Naive thymus-derived CD4-positive, alpha-beta T cell (primary cell): ENCODE data around the gene DNM3. TPM values are rescaled to one million over a fixed set of nuclear protein-coding genes. Genes with fewer than 3 reads are reported as not detected.

Source experiments
- ATAC-seq: fragments of 150-1000 bp; cut with Tn5 transposase; 2 replicates; pipeline ENCODE4 v1.10.0; 2021; ENCODE audit warnings: mild to moderate bottlenecking, moderate library complexity
- CTCF ChIA-PET: fragments of 350-600 bp; sonication (Branson Sonifier 250); formaldehyde crosslinking; loops from one replicate; lab custom pipeline; 2021; ENCODE audit warnings: antibody characterized with exemption; lab: Charles Lee
- POLR2A ChIA-PET: fragments of 350-600 bp; sonication (Branson Sonifier 250); formaldehyde crosslinking; loops from one replicate; lab custom pipeline; 2021; ENCODE audit warnings: antibody characterized with exemption, inconsistent platforms; lab: Charles Lee
- DNase-seq, 9 donors: peaks; one replicate each; pipeline versions ENCODE4 v3.0.0 to v3.0.0-alpha.2; 2020 to 2022; ENCODE audit warnings: mixed read lengths in 1 of 9
- H3K27ac ChIP-seq: one replicate; pipeline ENCODE4 v1.7.0; 2013; ENCODE audit warnings: mild to moderate bottlenecking, low read depth, low read length, moderate library complexity
- H3K27me3 ChIP-seq, 2 donors: one replicate each; pipeline ENCODE4 v1.7.0; 2013; ENCODE audit warnings: low read length in 2 of 2, mild to moderate bottlenecking in 2 of 2, moderate library complexity in 2 of 2; ENCODE audit not compliant: control insufficient read depth in 2 of 2, insufficient read depth in 2 of 2
- H3K36me3 ChIP-seq, 3 experiments: 1 replicate in 2 of 3; 2 replicates in 1 of 3; pipeline ENCODE4 v1.7.0; 2013; ENCODE audit warnings: low read length in 3 of 3, mild to moderate bottlenecking in 3 of 3, moderate library complexity in 1 of 3; ENCODE audit not compliant: insufficient read depth in 3 of 3, control insufficient read depth in 2 of 3
- H3K4me1 ChIP-seq, 2 donors: one replicate each; pipeline ENCODE4 v1.7.0; 2013; ENCODE audit warnings: low read length in 2 of 2, mild to moderate bottlenecking in 2 of 2, moderate library complexity in 1 of 2; ENCODE audit not compliant: control insufficient read depth in 2 of 2, insufficient read depth in 2 of 2
- H3K4me3 ChIP-seq: 2 replicates; pipeline ENCODE4 v1.7.0; 2013; ENCODE audit warnings: mild to moderate bottlenecking, low read length
- H3K9me3 ChIP-seq, 3 experiments: 1 replicate in 2 of 3; 2 replicates in 1 of 3; pipeline ENCODE4 v1.7.0; 2013; ENCODE audit warnings: low read length in 3 of 3; ENCODE audit not compliant: control insufficient read depth in 2 of 3
- H3K27ac Mint-ChIP-seq, 9 donors: one replicate each; pipeline ENCODE4 v1.8.0; 2020 to 2022; ENCODE audit warnings: mixed read lengths in 9 of 9, mild to moderate bottlenecking in 8 of 9, moderate library complexity in 5 of 9, inconsistent platforms in 2 of 9
- H3K27me3 Mint-ChIP-seq, 5 donors: one replicate each; pipeline ENCODE4 v1.8.0; 2021 to 2022; ENCODE audit warnings: mixed read lengths in 5 of 5, mild to moderate bottlenecking in 1 of 5
- H3K36me3 Mint-ChIP-seq, 5 donors: one replicate each; pipeline ENCODE4 v1.8.0; 2020 to 2022; ENCODE audit warnings: mixed read lengths in 5 of 5, mild to moderate bottlenecking in 3 of 5, inconsistent platforms in 1 of 5
- H3K4me1 Mint-ChIP-seq, 7 donors: one replicate each; pipeline ENCODE4 v1.8.0; 2020 to 2022; ENCODE audit warnings: mixed read lengths in 7 of 7, mild to moderate bottlenecking in 3 of 7, inconsistent platforms in 1 of 7
- H3K4me3 Mint-ChIP-seq, 10 donors: one replicate each; pipeline ENCODE4 v1.8.0; 2020 to 2022; ENCODE audit warnings: mild to moderate bottlenecking in 10 of 10, mixed read lengths in 10 of 10, moderate library complexity in 6 of 10, inconsistent platforms in 2 of 10
- H3K9me3 Mint-ChIP-seq, 11 donors: one replicate each; pipeline ENCODE4 v1.8.0; 2020 to 2022; ENCODE audit warnings: mixed read lengths in 11 of 11, mild to moderate bottlenecking in 4 of 11, inconsistent platforms in 1 of 11, moderate library complexity in 1 of 11
- intact Hi-C, 2 donors: fragments of 100-400 bp; cut with micrococcal nuclease; formaldehyde crosslinking; loops; one replicate each; pipeline ENCODE4 v1.15.1; 2023
- polyA plus RNA-seq, 2 donors: library from polyadenylated mRNA; unstranded; fragments of 300-500 nt; fragmentation: Illumina TruSeq; gene quantifications; one replicate each; pipeline ENCODE4 v1.2.3, GENCODE V29; 2021
- total RNA-seq, 6 experiments: library from RNA in 5 of 6; stranded (reverse) in 5 of 6; gene quantifications; 1 replicate in 5 of 6; 2 replicates in 1 of 6; pipeline ENCODE4 v1.2.3 and lab custom pipeline; 2021 to 2026

The DNM3 gene
- total and polyA plus RNA-seq, 7 experiments from 2014 or later = 1.2 to 2.5 (median 2.0) TPM

DNA sequence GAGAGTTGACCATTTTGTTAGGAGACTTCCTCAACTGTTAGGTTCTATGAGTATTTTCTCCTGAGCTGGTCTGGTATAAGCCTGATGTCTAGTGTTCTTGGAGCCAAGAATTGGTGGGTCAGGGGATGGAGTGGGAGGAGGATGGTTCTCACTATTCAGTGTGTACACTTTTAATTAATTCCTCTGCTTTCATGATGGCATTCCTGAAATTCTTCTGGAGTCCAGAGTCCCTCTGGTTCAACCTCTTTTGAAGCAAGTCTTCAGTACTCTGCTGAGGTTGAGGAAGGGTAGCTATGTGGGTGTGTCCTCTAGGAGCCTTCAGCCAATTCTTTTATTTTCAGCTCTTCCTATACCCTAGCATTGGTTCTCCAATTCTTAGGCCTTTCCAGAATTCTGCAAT lies 149.1 kb downstream of the DNM3 start:
- H3K27ac Mint-ChIP-seq = no peak overlapping the region

DNA sequence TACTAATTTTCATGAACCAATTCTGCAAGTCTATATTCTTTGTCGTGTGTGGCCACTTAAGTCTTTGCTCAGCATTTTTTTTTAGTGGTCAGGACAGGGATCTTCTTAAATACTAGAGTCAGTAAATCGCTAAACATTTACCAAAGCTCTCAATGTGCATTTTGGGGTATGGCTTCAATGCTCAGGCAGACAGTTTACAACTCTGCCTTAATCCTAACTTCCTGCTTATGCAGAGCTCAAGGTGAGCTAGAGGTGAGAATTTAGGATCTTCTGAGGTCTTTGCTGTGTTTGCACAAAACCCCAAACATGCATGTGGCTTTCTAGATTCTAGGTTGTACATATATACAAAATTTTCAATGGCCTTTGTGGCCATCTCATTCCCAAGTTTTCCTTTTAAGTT lies 153.0 kb downstream of the DNM3 start:
- no peaks in the 10 kb centered on the region for H3K36me3 Mint-ChIP-seq

More for the DNA sequence above, 149.1 kb downstream of the DNM3 start:
- peaks cover 0 to 28% (median 0%) of the 10 kb centered on the region in 5 donors for H3K27me3 Mint-ChIP-seq
- DNase-seq (no peak), ATAC-seq (no peak)
- peaks cover 0 to under 1% (median 0%) of the 10 kb centered on the region in 7 donors for H3K4me1 Mint-ChIP-seq
- H3K4me1 ChIP-seq = no peaks in the 10 kb centered on the region
- no peaks in the 10 kb centered on the region for H3K9me3 Mint-ChIP-seq
- H3K36me3 ChIP-seq = no peaks in the 10 kb centered on the region
- POLR2A ChIA-PET = no interaction called here
- H3K9me3 ChIP-seq = no peaks in the 10 kb centered on the region
- no peak overlapping the region for H3K27ac ChIP-seq
- no peak overlapping the region for H3K4me3 Mint-ChIP-seq
- H3K4me3 ChIP-seq = no peak overlapping the region
- intact Hi-C loops = no loop called here
- H3K27me3 ChIP-seq = no peaks in the 10 kb centered on the region
- no peaks in the 10 kb centered on the region for H3K36me3 Mint-ChIP-seq
- CTCF ChIA-PET = interaction anchor here (0.6 to 2.7 kb wide), 2 partner anchors 12 to 323 kb away, joined by 4 to 7 read pairs; no protein-coding TSS in a partner anchor

DNA sequence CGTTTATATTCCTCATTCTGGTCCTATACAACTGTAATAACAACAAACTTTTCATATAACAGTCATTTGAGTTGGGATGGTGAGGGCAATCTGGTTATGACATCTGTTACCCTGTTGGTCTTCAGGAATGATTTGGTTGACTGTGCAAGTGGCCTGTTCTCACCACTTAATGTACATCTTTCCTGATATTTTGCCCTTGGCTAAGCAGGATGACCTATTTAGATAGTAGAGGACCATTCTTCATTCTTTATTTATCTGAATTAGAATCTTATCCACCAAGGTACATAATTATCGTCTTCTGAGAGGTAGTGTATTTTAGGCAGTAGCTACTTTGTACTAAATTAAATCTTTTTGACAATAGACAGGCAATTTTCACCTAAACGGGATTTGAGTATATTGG lies 154.3 kb downstream of the DNM3 start:
- no peak overlapping the region for H3K4me3 ChIP-seq
- no peaks in the 10 kb centered on the region for H3K36me3 ChIP-seq
- Mint-ChIP-seq H3K4me1 (no peaks in the 10 kb centered on the region), H3K27me3 (peaks cover 0 to 15% (median 0%) of the 10 kb centered on the region in 5 donors), H3K9me3 (no peaks in the 10 kb centered on the region), H3K4me3 (no peak overlapping the region), H3K36me3 (no peaks in the 10 kb centered on the region), H3K27ac (no peak overlapping the region)
- no peaks in the 10 kb centered on the region for H3K9me3 ChIP-seq
- CTCF ChIA-PET = interaction anchor here (0.7 kb wide), 1 partner anchor 276 kb away, joined by 3 read pairs; no protein-coding TSS in a partner anchor
- DNase-seq = no peak
- no peak overlapping the region for H3K27ac ChIP-seq
- no peak for ATAC-seq
- POLR2A ChIA-PET = no interaction called here
- no peaks in the 10 kb centered on the region for H3K4me1 ChIP-seq
- intact Hi-C loops = no loop called here
- no peaks in the 10 kb centered on the region for H3K27me3 ChIP-seq

More for the DNA sequence above, 153.0 kb downstream of the DNM3 start:
- Mint-ChIP-seq H3K27me3 (peaks cover 0 to 21% (median 0%) of the 10 kb centered on the region in 5 donors), H3K4me3 (no peak overlapping the region), H3K9me3 (no peaks in the 10 kb centered on the region), H3K4me1 (no peaks in the 10 kb centered on the region), H3K27ac (no peak overlapping the region)
- no peaks in the 10 kb centered on the region for H3K4me1 ChIP-seq
- CTCF ChIA-PET = interaction anchor here (0.5 to 0.8 kb wide), 2 partner anchors 9 to 432 kb away, joined by 3 to 4 read pairs; no protein-coding TSS in a partner anchor
- no peaks in the 10 kb centered on the region for H3K9me3 ChIP-seq
- DNase-seq (no peak), ATAC-seq (no peak)
- no peak overlapping the region for H3K4me3 ChIP-seq
- no peak overlapping the region for H3K27ac ChIP-seq
- no peaks in the 10 kb centered on the region for H3K36me3 ChIP-seq
- POLR2A ChIA-PET = no interaction called here
- no peaks in the 10 kb centered on the region for H3K27me3 ChIP-seq
- intact Hi-C loops = no loop called here

DNA sequence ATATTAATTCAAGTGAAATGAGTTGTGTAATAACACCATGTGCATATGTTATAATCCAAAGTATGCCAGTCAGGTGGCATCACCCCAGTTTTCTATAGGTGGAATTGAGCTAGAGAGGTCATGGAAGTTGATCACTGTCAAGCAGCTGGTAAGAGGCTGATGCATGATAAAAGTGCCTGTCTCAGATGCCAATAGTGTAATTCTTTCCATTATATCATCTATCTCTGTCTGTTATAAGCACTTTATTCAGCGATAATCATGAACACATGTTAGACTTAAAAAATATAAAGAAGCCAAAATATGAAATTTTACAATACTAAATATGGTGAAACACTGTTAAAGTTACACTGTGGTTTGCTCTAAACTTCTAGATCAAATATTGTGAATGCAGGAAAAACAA lies 156.6 kb downstream of the DNM3 start:
- CTCF ChIA-PET = interaction anchor here (1.4 kb wide), 1 partner anchor 12 kb away, joined by 4 read pairs; no protein-coding TSS in a partner anchor
- H3K36me3 Mint-ChIP-seq = no peaks in the 10 kb centered on the region
- no peaks in the 10 kb centered on the region for H3K36me3 ChIP-seq
- H3K4me1 Mint-ChIP-seq = no peaks in the 10 kb centered on the region
- no peaks in the 10 kb centered on the region for H3K9me3 Mint-ChIP-seq
- H3K4me3 ChIP-seq = no peak overlapping the region
- H3K4me1 ChIP-seq = no peaks in the 10 kb centered on the region
- peaks cover 0 to 10% (median 0%) of the 10 kb centered on the region in 5 donors for H3K27me3 Mint-ChIP-seq
- no peak for ATAC-seq
- intact Hi-C loops = no loop called here
- POLR2A ChIA-PET = interaction anchor here (0.6 kb wide), 1 partner anchor 60 kb away, joined by 6 read pairs; no protein-coding TSS in a partner anchor
- DNase-seq = no peak
- H3K27me3 ChIP-seq = no peaks in the 10 kb centered on the region
- no peak overlapping the region for H3K4me3 Mint-ChIP-seq
- no peaks in the 10 kb centered on the region for H3K9me3 ChIP-seq
- H3K27ac Mint-ChIP-seq = no peak overlapping the region
- H3K27ac ChIP-seq = no peak overlapping the region

DNA sequence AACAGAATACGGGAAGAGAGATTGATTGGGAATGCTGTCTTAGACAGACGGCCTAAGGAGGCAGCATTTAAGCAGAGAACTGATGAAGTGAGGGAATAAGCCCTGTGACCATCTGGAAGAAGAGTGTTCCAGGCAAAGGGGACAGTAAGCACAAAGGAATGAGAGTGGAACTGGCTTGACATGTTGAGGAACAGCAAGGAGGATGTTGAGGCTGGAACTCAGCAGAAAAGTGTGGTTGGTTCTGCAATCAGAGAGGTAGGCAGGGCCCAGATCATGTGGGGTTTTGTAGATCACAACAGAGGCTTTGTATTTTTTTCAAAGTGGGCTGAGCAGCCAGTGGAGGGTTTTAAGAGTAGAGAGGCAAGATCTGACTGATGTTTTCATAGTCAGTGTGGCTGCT lies 157.4 kb downstream of the DNM3 start:
- intact Hi-C loops = no loop called here
- no peaks in the 10 kb centered on the region for H3K36me3 ChIP-seq
- Mint-ChIP-seq H3K27me3 (peaks cover 0 to 5% (median 0%) of the 10 kb centered on the region in 5 donors), H3K36me3 (no peaks in the 10 kb centered on the region), H3K4me1 (no peaks in the 10 kb centered on the region), H3K27ac (no peak overlapping the region), H3K4me3 (no peak overlapping the region), H3K9me3 (no peaks in the 10 kb centered on the region)
- ATAC-seq (no peak), DNase-seq (no peak)
- H3K9me3 ChIP-seq = no peaks in the 10 kb centered on the region
- H3K4me3 ChIP-seq = no peak overlapping the region
- no peaks in the 10 kb centered on the region for H3K4me1 ChIP-seq
- H3K27ac ChIP-seq = no peak overlapping the region
- no peaks in the 10 kb centered on the region for H3K27me3 ChIP-seq
- ChIA-PET CTCF (interaction anchor here (1.2 kb wide), 1 partner anchor 13 kb away, joined by 5 read pairs; no protein-coding TSS in a partner anchor), POLR2A (interaction anchor here (0.6 kb wide), 1 partner anchor 13 kb away, joined by 3 read pairs; no protein-coding TSS in a partner anchor)

- H3K36me3 Mint-ChIP-seq = no peaks in the 10 kb centered on the region
- H3K4me1 Mint-ChIP-seq = peaks cover 0 to 4% (median 0%) of the 10 kb centered on the region in 7 donors
- intact Hi-C loops = loop anchor here (5.0 to 10.0 kb wide), 6 partner anchors 93 to 718 kb away; no protein-coding TSS in a partner anchor
- Histone ChIP-seq H3K36me3 (no peaks in the 10 kb centered on the region), H3K4me3 (no peak overlapping the region), H3K27me3 (no peaks in the 10 kb centered on the region), H3K27ac (no peak overlapping the region), H3K4me1 (no peaks in the 10 kb centered on the region), H3K9me3 (no peaks in the 10 kb centered on the region)
- DNase-seq (no peak), ATAC-seq (no peak)
- no peaks in the 10 kb centered on the region for H3K9me3 Mint-ChIP-seq
- CTCF ChIA-PET = interaction anchor here (1.2 kb wide), 1 partner anchor 14 kb away, joined by 5 read pairs; no protein-coding TSS in a partner anchor
- no peak overlapping the region for H3K4me3 Mint-ChIP-seq
- POLR2A ChIA-PET = no interaction called here
- H3K27ac Mint-ChIP-seq = no peak overlapping the region
- H3K27me3 Mint-ChIP-seq = peaks cover 0 to 2% (median 0%) of the 10 kb centered on the region in 5 donors
Measured at GRCh38 chr1:171999756-172000155, 158.5 kb downstream of the DNM3 start.
